HCT116 (cell line): ENCODE results near the gene VDAC1. TPM values are rescaled to one million over a fixed set of nuclear protein-coding genes. Genes with fewer than 3 reads are reported as not detected.

Experiments
- ATAC-seq: fragments of 200-7000 bp; cut with Tn5 transposase; 2 replicates; pipeline ENCODE4 v1.9.1; 2020; ENCODE audit warnings: mild to moderate bottlenecking, moderate library complexity
- BruUV-seq: library from RNA; stranded (reverse); fragments of 400-500 nt; replicated peaks from 2 replicates; lab custom pipeline; 2021; lab: Mats Ljungman, UMichigan
- CTCF ChIA-PET: fragments of 300-600 bp; sonication (Branson Sonifier 250); formaldehyde crosslinking; loops from one replicate; lab custom pipeline; 2021; ENCODE audit warnings: antibody characterized with exemption; lab: Charles Lee
- POLR2A ChIA-PET: fragments of 300-600, 350-600 bp; sonication (Branson Sonifier 250); formaldehyde crosslinking; loops from one replicate; lab custom pipeline; 2021; ENCODE audit warnings: antibody characterized with exemption; lab: Charles Lee
- RAD21 ChIA-PET, 2 experiments: fragments of 300-600 bp; sonication (Branson Sonifier 250); formaldehyde crosslinking; loops; one replicate each; lab custom pipeline; 2023; ENCODE audit warnings: low total read pairs in 2 of 2; ENCODE audit not compliant: uncharacterized antibody in 2 of 2, unreplicated experiment in 2 of 2, low non-redundant PET in 1 of 2; lab: Charles Lee
- DNase-seq: peaks from one replicate; pipeline ENCODE4 v3.0.0-alpha.2; 2010; ENCODE audit warnings: low read depth, low spot score
- H2AFZ ChIP-seq: fragments of 200-600 bp; shearing (Covaris generic), sonication (generic); 2 replicates; pipeline ENCODE4 v1.6.1; 2017; ENCODE audit warnings: low read depth, mixed run types, mixed read lengths, antibody characterized with exemption, low read length; ENCODE audit not compliant: poor library complexity, severe bottlenecking
- H3K27ac ChIP-seq: 2 replicates; pipeline ENCODE4 v1.5.1; 2012; ENCODE audit warnings: low read depth, low read length
- H3K27me3 ChIP-seq: fragments of 200-600 bp; sonication (generic); 2 replicates; pipeline ENCODE4 v1.6.1; 2016; ENCODE audit warnings: mixed run types, low read length, mixed read lengths; ENCODE audit not compliant: insufficient read depth
- H3K36me3 ChIP-seq, 2 experiments: fragments of 200-500 bp in 1 of 2; fragments of 200-600 bp in 1 of 2; sonication (Bioruptor generic) in 1 of 2; sonication (generic) in 1 of 2; 2 replicates each; pipeline versions ENCODE4 v1.5.1 to v1.6.1; 2014 to 2016; ENCODE audit warnings: low read length in 2 of 2, inconsistent platforms in 1 of 2, mixed read lengths in 1 of 2, mixed run types in 1 of 2; ENCODE audit not compliant: insufficient read depth in 2 of 2, control insufficient read depth in 1 of 2
- H3K4me1 ChIP-seq, 2 experiments: fragments of 200-600 bp in 1 of 2; sonication (generic) in 1 of 2; 2 replicates each; pipeline versions ENCODE4 v1.5.1 to v1.6.1; 2012 to 2017; ENCODE audit warnings: low read length in 2 of 2, inconsistent platforms in 1 of 2, mild to moderate bottlenecking in 1 of 2, mixed read lengths in 1 of 2, mixed run types in 1 of 2, moderate library complexity in 1 of 2; ENCODE audit not compliant: insufficient read depth in 2 of 2, control insufficient read depth in 1 of 2
- H3K4me2 ChIP-seq: fragments of 200-600 bp; sonication (generic); 2 replicates; pipeline ENCODE4 v1.6.1; 2017; ENCODE audit warnings: mixed run types, low read length, mixed read lengths
- H3K4me3 ChIP-seq, 2 experiments: fragments of 200-600 bp in 1 of 2; sonication (generic) in 1 of 2; replicated peaks in 1 of 2; 2 replicates each; pipeline ENCODE4 v1.5.1; 2011 to 2016; ENCODE audit warnings: low read length in 2 of 2, control low read depth in 1 of 2, low read depth in 1 of 2, mild to moderate bottlenecking in 1 of 2, mixed read lengths in 1 of 2, mixed run types in 1 of 2
- H3K79me2 ChIP-seq: fragments of 200-600 bp; sonication (generic); 2 replicates; pipeline ENCODE4 v1.6.1; 2017; ENCODE audit warnings: mild to moderate bottlenecking, mixed run types, low read length, moderate library complexity, mixed read lengths; ENCODE audit not compliant: insufficient read depth
- H3K9ac ChIP-seq: fragments of 200-600 bp; sonication (generic); 2 replicates; pipeline ENCODE4 v1.6.1; 2016; ENCODE audit warnings: low read length, mixed read lengths
- H3K9me2 ChIP-seq: fragments of 200-600 bp; sonication (generic), shearing (Covaris generic); 2 replicates; pipeline ENCODE4 v1.6.1; 2017; ENCODE audit warnings: mixed run types, mild to moderate bottlenecking, moderate library complexity; ENCODE audit not compliant: insufficient read depth
- H3K9me3 ChIP-seq, 2 experiments: fragments of 200-500 bp in 1 of 2; fragments of 200-600 bp in 1 of 2; sonication (Bioruptor generic) in 1 of 2; sonication (generic) in 1 of 2; 2 replicates each; pipeline ENCODE4 v1.6.1; 2014 to 2017; ENCODE audit warnings: low read length in 2 of 2, mixed read lengths in 2 of 2, inconsistent platforms in 1 of 2, low read depth in 1 of 2, mild to moderate bottlenecking in 1 of 2, mixed run types in 1 of 2, moderate library complexity in 1 of 2; ENCODE audit not compliant: control insufficient read depth in 1 of 2, insufficient read depth in 1 of 2
- H4K20me1 ChIP-seq: fragments of 200-600 bp; sonication (generic), shearing (Covaris generic); 2 replicates; pipeline ENCODE4 v1.6.1; 2017; ENCODE audit warnings: mixed run types, mild to moderate bottlenecking, moderate library complexity; ENCODE audit not compliant: insufficient read depth
- CBX3 ChIP-seq: IDR thresholded peaks from 2 replicates; pipeline ENCODE4 v1.6.1; 2012; ENCODE audit warnings: low read depth
- CEBPB ChIP-seq: IDR thresholded peaks from 2 replicates; pipeline ENCODE4 v1.6.1; 2012; ENCODE audit warnings: low read depth
- EGR1 ChIP-seq: IDR thresholded peaks from 2 replicates; pipeline ENCODE4 v1.6.1; 2012; ENCODE audit warnings: low read depth
- EZH2 ChIP-seq: fragments of 200-600 bp; sonication (generic); IDR thresholded peaks from 2 replicates; pipeline ENCODE4 v1.6.1; 2017; ENCODE audit warnings: antibody characterized with exemption, mixed run types
- EZH2phosphoT487 ChIP-seq: fragments of 200-600 bp; IDR thresholded peaks from 2 replicates; pipeline ENCODE4 v1.6.1; 2018; ENCODE audit warnings: antibody characterized with exemption, borderline replicate concordance
- FOSL1 ChIP-seq: IDR thresholded peaks from 2 replicates; pipeline ENCODE4 v1.6.1; 2012; ENCODE audit warnings: low read depth
- POLR2A ChIP-seq: IDR thresholded peaks from 2 replicates; pipeline ENCODE4 v1.7.0; 2011; ENCODE audit warnings: borderline replicate concordance; ENCODE audit not compliant: insufficient read depth, insufficient read length; ENCODE audit errors: extremely low read depth
- SIN3A ChIP-seq: IDR thresholded peaks from 2 replicates; pipeline ENCODE4 v1.6.1; 2012; ENCODE audit warnings: low read depth
- SP1 ChIP-seq: IDR thresholded peaks from 2 replicates; pipeline ENCODE4 v1.6.1; 2012; ENCODE audit warnings: low read depth
- SRF ChIP-seq: IDR thresholded peaks from 2 replicates; pipeline ENCODE4 v1.6.1; 2012; ENCODE audit warnings: low read depth
- YY1 ChIP-seq: IDR thresholded peaks from 2 replicates; pipeline ENCODE4 v1.6.1; 2011; ENCODE audit warnings: low read length, low read depth, moderate library complexity, mild to moderate bottlenecking; ENCODE audit not compliant: insufficient replicate concordance; ENCODE audit errors: extremely low read depth
- ZFX ChIP-seq: fragments of 450-650 bp; IDR thresholded peaks from 2 replicates; pipeline ENCODE4 v1.6.1; 2017
- ZNF274 ChIP-seq: fragments of 200-500 bp; sonication (Bioruptor generic); IDR thresholded peaks from 2 replicates; pipeline ENCODE4 v1.6.1; 2014; ENCODE audit warnings: mild to moderate bottlenecking, low read depth, low read length, inconsistent platforms
- intact Hi-C: fragments of 100-400 bp; cut with micrococcal nuclease; formaldehyde crosslinking; loops from 2 replicates; pipeline ENCODE4 v1.10.0; 2022
- total RNA-seq: library from RNA; stranded (reverse); gene quantifications from one replicate; pipeline ENCODE4 v1.2.1, GENCODE V29; 2021; ENCODE audit not compliant: unreplicated experiment
- TF ChIP-seq, protein P1 (sequence below): IDR thresholded peaks from 2 replicates; pipeline ENCODE4 v1.6.1; 2012
- TF ChIP-seq, protein P2 (sequence below): IDR thresholded peaks from 2 replicates; pipeline ENCODE4 v1.6.1; 2012
- TF ChIP-seq, protein P3 (sequence below): IDR thresholded peaks from 2 replicates; pipeline ENCODE4 v1.6.1; 2011; ENCODE audit warnings: mild to moderate bottlenecking, low read length, moderate library complexity; ENCODE audit not compliant: insufficient replicate concordance; ENCODE audit errors: extremely low read depth

Gene VDAC1
- total RNA-seq, 1 experiment from 2014 or later, result 269 TPM

DNA sequence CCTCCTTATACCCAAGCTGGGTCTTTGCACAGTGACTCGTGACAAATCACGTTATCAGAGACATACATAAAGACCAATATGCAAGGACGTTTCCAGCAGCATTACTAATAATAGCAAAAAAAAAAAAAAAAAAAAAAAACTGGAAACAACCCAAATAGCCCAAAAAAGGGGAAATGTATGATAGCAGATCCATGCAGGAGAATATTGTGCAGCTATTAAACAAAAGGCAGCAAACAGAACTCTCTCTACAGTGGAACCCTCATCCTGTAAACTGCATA, 74.0 kb downstream of the VDAC1 start:
- H3K4me2 ChIP-seq, result no peak overlapping the region
- H3K79me2 ChIP-seq, result no peaks in the 10 kb centered on the region
- no peak overlapping the region for H3K9ac ChIP-seq
- DNase-seq (no peak), ATAC-seq (no peak)
- ChIA-PET RAD21 (no interaction called here), CTCF (no interaction called here), POLR2A (no interaction called here)
- no peak overlapping the region for H3K27ac ChIP-seq
- BruUV-seq, result no TSS peak
- H3K4me3 ChIP-seq, result no peak overlapping the region
- TF ChIP-seq, protein P1, sequence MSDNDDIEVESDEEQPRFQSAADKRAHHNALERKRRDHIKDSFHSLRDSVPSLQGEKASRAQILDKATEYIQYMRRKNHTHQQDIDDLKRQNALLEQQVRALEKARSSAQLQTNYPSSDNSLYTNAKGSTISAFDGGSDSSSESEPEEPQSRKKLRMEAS, result no peak
- TF ChIP-seq SP1, result no peak
- TF ChIP-seq POLR2A, result no peak
- TF ChIP-seq, protein P2, sequence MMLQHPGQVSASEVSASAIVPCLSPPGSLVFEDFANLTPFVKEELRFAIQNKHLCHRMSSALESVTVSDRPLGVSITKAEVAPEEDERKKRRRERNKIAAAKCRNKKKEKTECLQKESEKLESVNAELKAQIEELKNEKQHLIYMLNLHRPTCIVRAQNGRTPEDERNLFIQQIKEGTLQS, result no peak
- TF ChIP-seq FOSL1, result no peak
- no peak for TF ChIP-seq ZFX
- no peak for TF ChIP-seq SIN3A
- H3K27me3 ChIP-seq, result no peaks in the 10 kb centered on the region; the same call in 1 of the 2 replicates
- no peak overlapping the region for H2AFZ ChIP-seq
- no peaks in the 10 kb centered on the region for H3K9me2 ChIP-seq
- H3K36me3 ChIP-seq, result no peaks in the 10 kb centered on the region
- H4K20me1 ChIP-seq, result no peaks in the 10 kb centered on the region
- intact Hi-C loops, result no loop called here
- no peaks in the 10 kb centered on the region for H3K9me3 ChIP-seq
- no peaks in the 10 kb centered on the region for H3K4me1 ChIP-seq

DNA sequence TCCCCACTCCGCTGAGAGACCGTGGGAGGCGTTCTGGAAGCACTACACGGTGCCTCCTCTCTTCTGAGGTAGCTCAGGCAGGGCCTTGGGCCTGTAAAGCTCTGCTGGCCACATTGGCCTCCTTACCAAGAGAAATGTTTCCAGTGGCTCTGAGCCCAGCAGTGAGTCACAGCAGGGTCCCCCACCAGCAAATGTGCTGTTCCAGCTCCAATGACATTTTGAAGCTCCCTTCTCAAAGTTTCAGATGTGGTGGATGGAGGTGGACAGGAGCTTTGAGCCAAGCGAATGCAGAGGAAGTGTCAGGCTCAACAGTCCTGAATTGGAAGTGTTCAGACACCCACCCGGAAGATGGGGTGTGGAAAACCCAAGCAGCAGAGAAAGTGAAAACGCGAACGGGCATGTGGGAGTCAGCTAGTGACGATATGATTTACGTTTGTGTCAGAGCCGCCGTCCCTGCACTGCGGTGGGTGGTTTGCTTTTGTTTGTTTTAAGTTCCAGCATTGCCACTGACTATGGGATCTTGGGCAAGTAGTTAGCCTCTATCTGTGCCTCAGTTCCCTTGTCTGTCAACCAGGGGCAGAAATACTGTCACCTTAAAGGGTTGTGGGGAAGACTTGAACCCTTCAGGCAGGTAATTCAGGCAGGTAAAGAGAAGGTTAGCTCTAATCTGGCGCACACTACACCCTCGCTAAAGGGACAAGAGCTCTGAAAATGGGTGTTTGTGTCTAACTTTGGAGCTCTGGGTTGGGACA, 74.5 kb downstream of the VDAC1 start:
- Histone ChIP-seq H3K9me3 (no peaks in the 10 kb centered on the region), H2AFZ (no peak overlapping the region), H3K4me1 (no peaks in the 10 kb centered on the region), H3K36me3 (no peaks in the 10 kb centered on the region), H3K9ac (no peak overlapping the region), H3K4me2 (no peak overlapping the region), H3K9me2 (no peaks in the 10 kb centered on the region), H3K27me3 (no peaks in the 10 kb centered on the region; the same call in 1 of the 2 replicates), H3K27ac (no peak overlapping the region), H3K4me3 (no peak overlapping the region), H3K79me2 (no peaks in the 10 kb centered on the region), H4K20me1 (no peaks in the 10 kb centered on the region)
- RAD21 ChIA-PET, result no interaction called here
- no peak for TF ChIP-seq ZFX
- TF ChIP-seq CBX3, result no peak
- no peak for TF ChIP-seq EZH2phosphoT487
- TF ChIP-seq, protein P3, sequence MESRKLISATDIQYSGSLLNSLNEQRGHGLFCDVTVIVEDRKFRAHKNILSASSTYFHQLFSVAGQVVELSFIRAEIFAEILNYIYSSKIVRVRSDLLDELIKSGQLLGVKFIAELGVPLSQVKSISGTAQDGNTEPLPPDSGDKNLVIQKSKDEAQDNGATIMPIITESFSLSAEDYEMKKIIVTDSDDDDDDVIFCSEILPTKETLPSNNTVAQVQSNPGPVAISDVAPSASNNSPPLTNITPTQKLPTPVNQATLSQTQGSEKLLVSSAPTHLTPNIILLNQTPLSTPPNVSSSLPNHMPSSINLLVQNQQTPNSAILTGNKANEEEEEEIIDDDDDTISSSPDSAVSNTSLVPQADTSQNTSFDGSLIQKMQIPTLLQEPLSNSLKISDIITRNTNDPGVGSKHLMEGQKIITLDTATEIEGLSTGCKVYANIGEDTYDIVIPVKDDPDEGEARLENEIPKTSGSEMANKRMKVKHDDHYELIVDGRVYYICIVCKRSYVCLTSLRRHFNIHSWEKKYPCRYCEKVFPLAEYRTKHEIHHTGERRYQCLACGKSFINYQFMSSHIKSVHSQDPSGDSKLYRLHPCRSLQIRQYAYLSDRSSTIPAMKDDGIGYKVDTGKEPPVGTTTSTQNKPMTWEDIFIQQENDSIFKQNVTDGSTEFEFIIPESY, result no peak
- no peak for TF ChIP-seq YY1
- no peak for TF ChIP-seq SRF
- no peak for TF ChIP-seq ZNF274
- no peak for TF ChIP-seq SIN3A
- TF ChIP-seq, protein P2, result no peak
- TF ChIP-seq CEBPB, result no peak
- no peak for TF ChIP-seq EGR1
- TF ChIP-seq, protein P1, result no peak
- no peak for TF ChIP-seq EZH2
- TF ChIP-seq SP1, result no peak
- ATAC-seq, result no peak
- POLR2A ChIA-PET, result no interaction called here
- no peak for DNase-seq
- no TSS peak for BruUV-seq
- CTCF ChIA-PET, result no interaction called here
- intact Hi-C loops, result no loop called here
